Measurements from ENCODE around the gene NPC1L1.

NPC1L1 gene

GRCh38 chr7:44533301-44534055 lies 7.7 kb downstream of the NPC1L1 start:
- Histone ChIP-seq H3K27me3 (ENCODE audit: insufficient read depth, insufficient read length) (no peaks in the 10 kb centered on the region), H3K4me3 (ENCODE audit: insufficient read length, low read depth) (no peak overlapping the region), H3K36me3 (ENCODE audit: insufficient read depth, insufficient read length, low read length) (no peaks in the 10 kb centered on the region), H3K9ac (ENCODE audit: insufficient read length, low read depth) (no peak overlapping the region), H3K4me1 (ENCODE audit: insufficient read depth, insufficient read length) (no peaks in the 10 kb centered on the region), H3K9me3 (ENCODE audit: insufficient read depth, low read length) (no peaks in the 10 kb centered on the region)
- no peak for DNase-seq (ENCODE audit: low read depth, low spot score)
- TF ChIP-seq YY1 (IDR thresholded peaks at IDR 0.05; ENCODE audit: insufficient read depth, insufficient read length) (no peak), ZNF274 (IDR thresholded peaks at IDR 0.05; ENCODE audit: low read depth, low read length) (no peak), SUZ12 (IDR thresholded peaks at IDR 0.05; ENCODE audit: extremely low read depth, insufficient read depth, insufficient read length) (no peak)

DNA sequence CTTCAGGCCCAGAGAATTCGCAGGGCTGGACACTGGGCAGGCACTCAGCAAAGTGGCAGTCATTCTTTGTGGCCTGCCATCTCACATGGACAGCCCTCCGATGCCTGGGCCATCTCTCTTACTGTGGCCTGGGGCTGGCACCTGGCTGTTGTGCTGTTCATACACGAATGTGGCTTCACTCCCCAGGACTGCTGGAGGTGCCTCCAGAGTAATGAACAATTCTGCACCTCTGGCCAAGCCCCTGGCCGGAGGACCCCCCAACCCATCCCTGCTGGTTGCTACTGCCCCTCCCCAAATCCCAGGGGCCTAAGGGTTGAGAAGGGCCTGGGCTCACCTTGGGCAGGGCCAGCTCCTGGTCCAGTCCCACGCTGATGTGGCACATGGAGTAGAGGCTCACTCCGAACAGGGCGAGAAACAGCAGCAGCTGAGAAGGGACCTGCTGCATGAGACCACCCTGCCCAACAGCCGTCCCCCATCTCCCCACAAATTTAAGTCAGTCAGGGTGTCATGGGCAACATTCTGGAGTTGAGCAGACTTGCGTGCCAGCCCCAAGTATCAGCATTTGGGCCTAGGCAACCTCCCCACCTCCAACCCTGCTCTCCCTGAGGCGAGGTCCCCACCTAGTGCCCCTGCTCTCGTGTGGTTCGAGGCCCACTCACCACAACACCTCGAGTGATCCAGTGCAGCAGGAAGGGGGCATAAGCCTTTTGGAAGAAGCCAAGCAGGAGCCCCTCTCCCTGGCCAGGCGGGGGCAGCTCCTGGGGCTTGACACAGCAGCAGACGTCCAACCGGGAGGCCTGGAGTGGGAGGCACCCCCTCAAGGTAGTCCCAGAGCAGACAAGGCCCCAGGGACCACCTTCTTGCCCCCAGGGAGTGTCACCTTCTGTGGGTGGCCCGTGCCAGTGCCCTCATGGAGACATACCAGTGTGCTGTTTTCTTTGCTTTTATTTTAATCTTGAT lies 9.4 kb downstream of the NPC1L1 start:
- H3K27me3 ChIP-seq (ENCODE audit: insufficient read depth, insufficient read length) = no peaks in the 10 kb centered on the region
- H3K9ac ChIP-seq (ENCODE audit: insufficient read length, low read depth) = peak overlapping the region; percentile 25
- TF ChIP-seq YY1 (IDR thresholded peaks at IDR 0.05; ENCODE audit: insufficient read depth, insufficient read length) (no peak), ZNF274 (IDR thresholded peaks at IDR 0.05; ENCODE audit: low read depth, low read length) (no peak), SUZ12 (IDR thresholded peaks at IDR 0.05; ENCODE audit: extremely low read depth, insufficient read depth, insufficient read length) (no peak)
- H3K4me1 ChIP-seq (ENCODE audit: insufficient read depth, insufficient read length) = no peaks in the 10 kb centered on the region
- H3K4me3 ChIP-seq (ENCODE audit: insufficient read length, low read depth) = no peak overlapping the region
- no peak for DNase-seq (ENCODE audit: low read depth, low spot score)
- no peaks in the 10 kb centered on the region for H3K36me3 ChIP-seq (ENCODE audit: insufficient read depth, insufficient read length, low read length)
- no peaks in the 10 kb centered on the region for H3K9me3 ChIP-seq (ENCODE audit: insufficient read depth, low read length)

DNA sequence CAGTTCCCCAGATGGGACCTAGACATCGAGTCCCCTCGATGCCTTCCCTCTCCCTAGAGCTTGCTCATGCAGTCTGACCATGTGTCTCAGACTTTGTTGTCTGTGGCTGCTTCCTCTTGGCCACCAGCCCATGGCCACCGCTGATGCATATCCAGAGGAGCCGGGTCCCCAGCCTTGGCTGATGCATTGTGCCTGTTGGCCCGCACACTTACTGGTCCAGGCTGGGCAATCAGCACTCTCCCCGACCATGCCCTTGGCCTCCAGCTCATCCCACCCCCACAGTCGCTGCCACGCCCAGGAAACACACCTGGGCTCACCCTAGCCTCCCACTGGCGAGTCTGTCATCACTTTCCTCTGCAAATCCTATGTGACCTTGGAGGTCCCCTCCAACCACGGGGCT lies 10.1 kb downstream of the NPC1L1 start:
- TF ChIP-seq ZNF274 (IDR thresholded peaks at IDR 0.05; ENCODE audit: low read depth, low read length) (no peak), SUZ12 (IDR thresholded peaks at IDR 0.05; ENCODE audit: extremely low read depth, insufficient read depth, insufficient read length) (no peak), YY1 (IDR thresholded peaks at IDR 0.05; ENCODE audit: insufficient read depth, insufficient read length) (no peak)
- Histone ChIP-seq H3K4me1 (ENCODE audit: insufficient read depth, insufficient read length) (no peaks in the 10 kb centered on the region), H3K36me3 (ENCODE audit: insufficient read depth, insufficient read length, low read length) (no peaks in the 10 kb centered on the region), H3K4me3 (ENCODE audit: insufficient read length, low read depth) (no peak overlapping the region), H3K9ac (ENCODE audit: insufficient read length, low read depth) (no peak overlapping the region), H3K9me3 (ENCODE audit: insufficient read depth, low read length) (no peaks in the 10 kb centered on the region), H3K27me3 (ENCODE audit: insufficient read depth, insufficient read length) (no peaks in the 10 kb centered on the region)
- DNase-seq (ENCODE audit: low read depth, low spot score) = no peak

DNA sequence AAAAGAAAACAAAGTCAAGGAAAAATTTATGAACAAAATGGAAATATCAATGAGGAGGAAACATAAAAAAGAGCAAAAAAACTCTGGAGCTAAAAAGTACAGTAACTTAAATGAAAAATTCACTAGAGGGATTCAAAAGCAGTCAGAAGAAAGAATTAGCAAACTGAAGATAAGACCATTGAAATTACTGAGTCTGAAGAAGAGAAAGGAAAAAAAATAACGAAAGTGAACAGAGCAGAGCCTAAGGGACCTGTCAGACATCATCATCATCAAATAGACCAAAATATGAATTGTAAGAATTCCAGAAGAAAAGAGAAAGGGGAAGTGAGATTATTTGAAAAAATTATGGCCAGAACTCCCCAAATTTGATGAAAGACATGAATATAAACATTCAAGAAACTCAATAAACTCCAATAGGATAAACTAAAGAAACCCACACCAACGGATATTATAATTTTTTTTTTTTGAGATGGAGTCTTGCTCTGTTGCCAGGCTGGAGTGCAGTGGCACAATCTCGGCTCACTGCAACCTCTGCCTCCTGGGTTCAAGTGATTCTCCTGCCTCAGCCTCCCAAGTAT lies 16.2 kb downstream of the NPC1L1 start:
- Histone ChIP-seq H3K27me3 (ENCODE audit: insufficient read depth, insufficient read length) (peaks cover 9% of the 10 kb centered on the region), H3K36me3 (ENCODE audit: insufficient read depth, insufficient read length, low read length) (no peaks in the 10 kb centered on the region), H3K9ac (ENCODE audit: insufficient read length, low read depth) (no peak overlapping the region), H3K9me3 (ENCODE audit: insufficient read depth, low read length) (peaks cover 5% of the 10 kb centered on the region; the same call in 1 of the 2 replicates), H3K4me1 (ENCODE audit: insufficient read depth, insufficient read length) (no peaks in the 10 kb centered on the region), H3K4me3 (ENCODE audit: insufficient read length, low read depth) (no peak overlapping the region)
- DNase-seq (ENCODE audit: low read depth, low spot score) = no peak
- TF ChIP-seq YY1 (IDR thresholded peaks at IDR 0.05; ENCODE audit: insufficient read depth, insufficient read length) (no peak), SUZ12 (IDR thresholded peaks at IDR 0.05; ENCODE audit: extremely low read depth, insufficient read depth, insufficient read length) (no peak), ZNF274 (IDR thresholded peaks at IDR 0.05; ENCODE audit: low read depth, low read length) (no peak)

- no peak for DNase-seq (ENCODE audit: low read depth, low spot score)
- Histone ChIP-seq H3K9me3 (ENCODE audit: insufficient read depth, low read length) (peaks cover 5% of the 10 kb centered on the region; the same call in 1 of the 2 replicates), H3K9ac (ENCODE audit: insufficient read length, low read depth) (no peak overlapping the region), H3K27me3 (ENCODE audit: insufficient read depth, insufficient read length) (peaks cover 9% of the 10 kb centered on the region), H3K4me1 (ENCODE audit: insufficient read depth, insufficient read length) (no peaks in the 10 kb centered on the region), H3K36me3 (ENCODE audit: insufficient read depth, insufficient read length, low read length) (no peaks in the 10 kb centered on the region), H3K4me3 (ENCODE audit: insufficient read length, low read depth) (no peak overlapping the region)
- no peak for TF ChIP-seq SUZ12 (IDR thresholded peaks at IDR 0.05; ENCODE audit: extremely low read depth, insufficient read depth, insufficient read length)
- no peak for TF ChIP-seq ZNF274 (IDR thresholded peaks at IDR 0.05; ENCODE audit: low read depth, low read length)
- TF ChIP-seq YY1 (IDR thresholded peaks at IDR 0.05; ENCODE audit: insufficient read depth, insufficient read length) = no peak
These were observed 18.8 kb downstream of the NPC1L1 start for GRCh38 chr7:44522315-44522714.

GRCh38 chr7:44521347-44522095 lies 19.6 kb downstream of the NPC1L1 start:
- Histone ChIP-seq H3K36me3 (ENCODE audit: insufficient read depth, insufficient read length, low read length) (no peaks in the 10 kb centered on the region), H3K27me3 (ENCODE audit: insufficient read depth, insufficient read length) (peaks cover 9% of the 10 kb centered on the region), H3K9ac (ENCODE audit: insufficient read length, low read depth) (no peak overlapping the region), H3K9me3 (ENCODE audit: insufficient read depth, low read length) (peaks cover 5% of the 10 kb centered on the region; the same call in 1 of the 2 replicates), H3K4me1 (ENCODE audit: insufficient read depth, insufficient read length) (no peaks in the 10 kb centered on the region), H3K4me3 (ENCODE audit: insufficient read length, low read depth) (no peak overlapping the region)
- no peak for DNase-seq (ENCODE audit: low read depth, low spot score)
- TF ChIP-seq YY1 (IDR thresholded peaks at IDR 0.05; ENCODE audit: insufficient read depth, insufficient read length) (no peak), ZNF274 (IDR thresholded peaks at IDR 0.05; ENCODE audit: low read depth, low read length) (no peak), SUZ12 (IDR thresholded peaks at IDR 0.05; ENCODE audit: extremely low read depth, insufficient read depth, insufficient read length) (no peak)
